NCI-H510A (cell line): Measurements from ENCODE around the gene ZNF534.
A peak's percentile ranks its signal among the peaks of the same experiment; 100 is the strongest.
"Not testable (repeated sequence)": the region's sequence is repeated elsewhere in the genome, so short reads cannot be mapped to it uniquely, and the experiment has no call there.

Experiments used
- DNase-seq: peaks from one replicate; lab custom pipeline; 2025; lab: John Stamatoyannopoulos, UW

The ZNF534 gene

DNA sequence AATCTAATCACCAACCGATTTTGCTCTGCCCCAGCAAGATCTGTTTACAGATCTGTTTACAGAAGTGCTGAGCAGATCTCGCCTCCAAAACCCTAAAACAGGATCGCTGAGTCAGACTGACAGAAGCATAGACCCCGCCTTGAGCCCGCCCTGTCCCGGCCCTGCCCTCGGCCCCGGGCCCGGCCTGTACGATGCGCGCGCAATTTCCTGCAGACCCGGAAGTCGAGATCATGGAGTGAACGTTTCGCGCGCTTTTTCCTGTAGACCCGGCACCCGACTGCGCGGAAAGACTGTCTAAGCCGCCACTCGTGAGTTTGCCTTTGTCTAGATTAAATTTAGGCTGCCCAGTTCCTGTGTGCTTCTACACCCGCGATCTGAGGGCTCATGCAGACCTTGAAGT lies at the start of gene ZNF534:
Gene ZNF534 (plus strand): TSS at position 212 of the 400 bp plus-strand sequence. CDS start 2,327 bp downstream, outside the sequence.
- no peak for DNase-seq

DNA sequence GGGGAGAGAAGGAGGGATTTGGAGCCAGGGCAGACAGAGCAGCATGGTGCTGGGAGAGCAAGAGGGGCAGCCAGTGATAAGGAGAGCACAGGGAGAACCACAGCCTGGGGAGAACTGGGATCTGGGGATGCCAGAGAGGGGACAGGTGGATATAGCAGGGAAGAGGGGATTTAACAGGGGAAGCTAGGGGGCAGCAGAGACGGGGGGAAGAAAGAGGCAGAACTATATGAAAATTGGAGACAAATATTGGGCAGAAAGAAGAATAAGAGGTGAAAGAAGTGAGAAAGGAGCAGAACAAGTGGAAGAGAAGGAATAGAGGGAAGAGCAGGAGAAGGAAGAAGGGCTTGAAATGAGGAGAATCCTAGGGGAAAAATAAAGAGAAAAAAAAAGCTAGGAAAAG lies 37.8 kb upstream of the ZNF534 start:
- no peak for DNase-seq

DNA sequence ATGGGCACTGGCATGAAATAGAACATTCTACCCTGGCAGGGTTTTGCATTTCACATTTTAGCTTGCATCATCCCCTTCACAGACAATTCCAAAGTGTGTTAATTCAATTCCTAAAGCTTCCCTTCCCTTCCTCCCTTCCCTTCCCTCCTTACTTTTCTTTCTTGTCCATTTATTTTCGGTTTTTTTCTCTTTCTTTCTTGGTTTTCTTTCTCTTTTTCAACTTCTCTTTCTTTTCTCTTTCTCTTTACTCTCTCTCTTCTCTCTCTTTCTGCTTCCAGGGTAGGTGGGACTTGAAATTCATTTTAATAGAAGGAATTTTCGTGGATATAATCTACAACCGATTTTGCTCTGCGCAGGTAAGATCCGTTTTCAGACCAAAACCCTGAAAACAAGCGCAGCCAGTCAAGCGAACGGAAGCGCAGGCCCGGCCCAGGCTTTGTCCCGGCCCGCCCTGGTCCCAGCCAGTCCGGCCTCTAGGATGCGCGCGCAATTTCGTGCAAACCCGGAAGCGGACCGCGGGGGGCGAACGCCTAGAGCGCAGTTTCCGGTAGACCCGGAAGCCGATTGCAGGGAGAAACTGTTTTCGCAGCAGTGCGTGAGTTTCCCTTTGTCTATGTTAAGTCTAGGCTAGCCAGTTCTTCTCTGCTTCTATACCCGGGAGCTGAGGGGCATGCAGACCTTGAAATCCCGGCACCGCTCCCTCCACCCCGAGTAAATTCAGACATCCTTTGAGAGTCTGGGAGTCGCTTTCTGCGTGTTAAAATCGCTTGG lies 31.5 kb upstream of the ZNF534 start, which contains the start of gene ZNF528:
Gene ZNF528 (plus strand): TSS at position 540 of the 771 bp plus-strand sequence. CDS start 4,165 bp downstream, outside the sequence.
- peak; percentile 60 for DNase-seq

DNA sequence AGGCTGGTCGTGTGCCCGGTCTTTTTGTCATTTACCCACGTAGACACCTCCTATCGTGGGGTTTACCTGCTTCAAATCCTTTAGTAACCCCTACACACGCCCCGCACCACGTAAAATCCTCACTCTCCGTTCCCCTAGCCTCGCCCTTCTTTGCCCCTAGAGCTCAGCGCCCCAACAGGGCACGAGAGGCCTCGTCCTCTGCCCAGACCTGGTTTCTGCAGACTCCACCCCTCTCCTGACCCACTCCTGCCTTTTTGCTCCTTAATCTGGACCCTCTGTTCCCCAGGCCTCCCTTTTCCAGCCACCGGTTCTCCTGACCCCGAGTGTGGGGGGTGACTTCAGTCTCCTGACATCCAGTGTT lies 30.9 kb upstream of the ZNF534 start:
- no peak for DNase-seq

DNA sequence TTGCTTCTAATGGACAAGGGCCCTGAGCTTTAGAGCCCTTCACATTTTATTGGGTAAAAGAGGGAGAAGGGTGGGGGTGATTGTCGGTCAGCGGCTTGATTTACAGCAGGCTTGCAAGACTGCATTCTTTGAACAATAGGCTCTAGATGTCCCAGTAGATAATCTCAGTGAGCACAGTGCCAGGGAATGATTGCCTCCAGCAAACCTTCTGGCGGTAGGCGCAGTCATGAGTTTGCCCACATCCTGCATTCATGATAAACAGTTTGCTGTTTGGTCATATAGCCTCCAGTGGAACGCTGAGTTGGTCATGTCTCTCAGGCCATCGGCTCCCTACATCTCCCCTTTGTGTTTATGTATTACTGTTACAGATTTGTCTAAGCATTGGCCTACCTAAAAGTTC lies 18.7 kb upstream of the ZNF534 start:
- no peak for DNase-seq

DNA sequence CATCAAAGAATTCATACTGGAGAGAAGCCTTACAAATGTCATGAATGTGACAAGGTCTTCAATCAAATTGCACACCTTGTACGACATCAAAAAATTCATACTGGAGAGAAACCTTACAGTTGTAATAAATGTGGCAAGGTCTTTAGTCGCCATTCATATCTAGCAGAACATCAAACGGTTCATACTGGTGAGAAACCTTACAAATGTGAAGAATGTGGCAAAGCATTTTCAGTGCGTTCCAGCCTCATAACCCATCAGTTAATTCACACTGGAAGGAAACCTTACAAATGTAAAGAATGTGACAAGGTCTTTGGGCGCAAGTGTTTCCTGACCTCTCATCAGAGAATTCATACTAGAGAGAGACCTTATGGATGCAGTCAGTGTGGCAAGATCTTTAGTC lies 13.2 kb upstream of the ZNF534 start:
- DNase-seq = no peak

DNA sequence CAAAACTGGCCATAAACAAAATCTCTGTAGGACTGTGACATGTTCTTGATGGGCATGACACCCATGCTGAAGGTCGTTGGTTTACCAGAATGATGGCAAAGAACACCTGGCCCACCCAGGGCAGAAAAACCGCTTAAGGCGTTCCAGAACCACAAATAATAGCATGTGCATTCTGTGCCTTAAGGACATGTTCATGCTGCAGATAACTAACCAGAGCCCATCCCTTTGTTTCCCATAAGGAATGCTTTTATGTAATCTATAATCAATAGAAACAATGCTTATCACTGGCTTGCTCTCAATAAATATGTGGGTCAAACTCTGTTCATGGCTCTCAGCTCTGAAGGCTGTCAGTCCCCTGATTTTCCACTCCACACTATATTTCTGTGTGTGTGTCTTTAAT lies 13.2 kb downstream of the ZNF534 start:
- no peak for DNase-seq

DNA sequence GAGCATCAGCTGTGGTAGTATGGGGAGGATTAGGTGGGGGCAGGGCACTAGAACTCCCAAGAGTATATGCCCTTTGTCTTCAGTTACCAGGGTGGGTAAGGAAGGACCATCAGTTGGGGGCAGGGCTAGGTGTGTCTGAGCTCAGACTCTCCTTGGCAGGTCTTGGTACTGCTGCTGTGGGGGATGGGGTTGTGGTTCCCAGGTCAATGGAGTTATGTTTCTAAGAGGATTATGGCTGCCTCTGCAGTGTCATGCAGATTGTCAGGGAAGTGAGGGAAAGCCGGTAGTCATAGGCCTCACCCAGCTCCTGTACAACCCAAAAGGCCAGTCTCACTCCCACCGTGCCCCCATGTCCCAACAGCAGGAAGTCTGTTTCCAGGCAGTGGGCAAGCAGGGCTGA lies 15.6 kb downstream of the ZNF534 start:
- DNase-seq = no peak

DNA sequence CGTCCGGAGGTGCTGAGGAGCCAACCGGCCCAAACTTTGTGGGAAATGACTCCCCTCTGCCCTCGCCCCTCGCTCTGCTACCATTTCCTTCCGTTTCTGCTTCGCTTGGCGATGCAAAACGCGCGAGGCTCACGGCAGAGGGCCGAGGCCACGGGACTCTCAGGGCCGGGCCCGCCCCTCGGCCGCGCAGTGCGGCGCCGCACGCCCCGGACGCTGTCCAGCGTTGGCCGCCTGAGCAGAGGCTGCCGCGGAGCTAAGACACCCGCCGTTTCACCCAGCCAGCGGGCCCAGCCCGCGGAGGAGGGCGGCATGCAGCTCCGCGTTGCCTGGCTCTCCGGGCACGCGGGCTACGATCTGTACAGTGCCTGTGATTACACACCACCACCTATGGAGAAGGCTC lies 22.3 kb downstream of the ZNF534 start:
- DNase-seq = no peak

DNA sequence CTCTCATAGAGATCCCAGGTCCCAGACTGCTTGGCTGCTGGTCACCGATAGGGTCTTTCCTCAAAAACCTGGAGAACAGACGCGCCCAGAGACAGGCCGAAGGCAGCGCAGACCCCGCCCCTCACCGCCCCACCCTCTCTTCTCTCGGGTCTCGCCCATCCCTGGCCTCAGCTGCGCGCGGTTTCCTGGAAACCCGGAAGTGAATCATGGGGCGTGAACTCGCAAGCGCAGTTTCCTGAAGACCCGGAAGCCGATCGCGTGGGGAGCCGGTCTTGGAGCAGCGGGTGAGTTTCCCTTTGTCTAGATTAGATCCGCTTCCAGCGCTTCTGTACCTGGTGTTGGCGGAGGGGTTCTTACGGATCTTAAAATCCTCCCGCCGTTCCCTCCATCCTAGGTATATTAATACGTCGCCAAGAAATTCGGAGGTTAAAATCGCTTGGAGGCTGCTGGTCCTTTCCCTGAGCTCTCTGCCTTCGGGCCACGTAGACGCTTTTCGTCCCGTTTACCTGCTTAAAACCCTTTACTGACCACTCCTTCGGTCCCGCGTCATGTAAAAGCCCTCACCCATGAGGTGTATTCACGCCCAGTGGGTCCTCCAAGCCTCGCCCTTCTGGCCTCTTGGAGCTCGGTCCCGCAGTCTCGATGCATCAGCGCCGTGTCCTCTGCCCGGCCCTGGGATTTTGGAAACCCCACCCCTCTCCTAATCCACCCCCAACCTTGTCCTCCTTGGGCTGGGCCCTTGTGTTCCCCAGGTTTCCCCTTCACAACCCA lies 24.6 kb downstream of the ZNF534 start, which contains the start of gene ZNF578:
Gene ZNF578 (plus strand): TSS at position 230 of the 771 bp plus-strand sequence. CDS start 48,293 bp downstream, outside the sequence.
- peak; percentile 71 for DNase-seq

DNA sequence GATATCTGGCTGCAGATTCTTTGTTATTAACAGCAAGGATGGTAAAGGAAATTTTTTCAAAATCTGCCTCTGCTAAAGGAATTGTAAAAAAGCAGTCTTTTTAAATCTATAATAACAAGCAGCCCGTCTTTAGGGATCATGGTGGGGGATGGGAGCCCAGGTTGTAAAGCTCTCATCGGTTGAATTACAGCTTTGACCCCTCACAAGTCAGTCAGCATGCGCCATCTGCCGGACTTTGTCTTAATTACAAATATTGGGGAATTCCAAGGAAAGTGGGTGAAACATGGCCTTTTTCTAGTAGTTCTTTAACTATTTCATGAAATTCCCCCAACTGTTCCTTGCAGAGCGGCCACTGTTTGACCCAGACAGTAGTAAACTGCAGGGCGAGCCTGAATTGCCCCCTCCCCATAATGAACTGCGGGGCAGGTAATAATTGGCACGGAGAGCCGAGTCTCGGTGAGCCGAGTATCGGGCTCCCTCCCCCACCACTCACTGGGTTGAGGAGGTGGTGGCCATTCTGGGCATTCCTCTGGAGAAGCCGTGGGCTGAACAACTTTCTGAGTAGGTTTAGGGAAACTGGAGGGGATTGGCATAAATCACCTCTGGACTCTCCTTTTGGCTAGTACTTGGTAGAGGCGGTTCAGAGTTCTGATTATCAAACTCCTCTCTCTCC lies 36.0 kb downstream of the ZNF534 start:
- no peak for DNase-seq

DNA sequence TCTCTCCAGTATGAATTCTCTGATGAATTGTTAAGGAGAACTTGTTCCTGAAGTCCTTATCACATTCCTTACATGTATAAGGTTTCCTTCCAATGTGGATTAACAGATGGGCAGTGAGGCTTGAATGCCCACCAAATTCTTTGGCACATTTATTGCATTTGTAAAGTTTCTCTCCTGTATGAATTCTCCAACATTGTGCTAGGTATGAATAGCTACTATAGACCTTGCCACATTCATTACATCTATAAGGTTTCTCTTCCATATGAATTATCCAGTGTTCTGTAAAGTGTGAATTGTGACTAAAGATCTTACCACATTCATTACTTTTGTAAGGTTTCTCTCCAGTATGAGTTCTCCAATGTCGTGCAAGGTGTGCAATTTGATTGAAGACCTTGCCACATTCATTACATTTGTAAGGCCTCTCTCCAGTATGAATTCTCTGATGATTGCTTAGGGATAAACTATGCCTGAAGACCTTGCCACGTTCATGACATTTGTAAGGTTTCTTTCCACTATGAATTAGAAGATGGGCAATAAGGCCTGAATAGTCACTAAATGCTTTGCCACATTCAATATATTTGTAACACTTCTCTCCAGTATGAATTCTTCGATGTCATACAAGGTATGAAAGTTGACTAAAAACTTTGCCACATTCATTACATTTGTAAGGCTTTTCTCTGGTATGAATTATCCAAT lies 44.9 kb downstream of the ZNF534 start:
- DNase-seq = no peak

DNA sequence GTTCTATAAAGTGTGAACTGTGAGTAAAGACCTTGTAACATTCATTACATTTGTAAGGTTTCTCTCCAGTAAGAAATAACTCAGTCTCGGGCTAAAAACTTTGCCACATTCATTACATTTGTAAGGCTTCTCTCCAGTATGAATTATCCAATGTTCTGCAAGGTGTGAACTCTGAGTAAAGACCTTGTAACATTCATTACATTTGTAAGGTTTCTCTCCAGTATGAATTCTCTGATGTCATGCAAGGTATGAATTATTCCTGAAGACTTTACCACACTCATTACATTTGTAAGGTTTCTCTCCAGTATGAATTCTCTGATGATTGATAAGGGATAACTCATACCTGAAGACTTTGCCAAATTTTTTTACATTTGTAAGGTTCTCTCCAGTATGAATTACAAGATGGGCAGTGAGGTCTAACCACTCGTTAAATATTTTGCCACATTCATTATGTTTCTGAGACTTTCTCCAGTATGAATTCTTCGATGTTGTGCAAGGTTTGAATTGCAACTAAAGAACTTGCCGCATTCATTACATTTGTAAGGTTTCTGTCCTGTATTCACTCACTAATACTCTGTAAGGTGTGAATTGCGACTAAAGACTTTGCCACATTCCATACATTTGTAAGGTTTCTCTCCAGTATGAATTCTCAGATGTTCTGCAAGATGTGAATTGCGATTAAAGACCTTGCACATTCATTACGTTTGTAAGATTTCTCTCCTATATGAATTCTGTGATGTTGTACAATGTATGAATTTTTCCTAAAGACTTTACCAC lies 45.6 kb downstream of the ZNF534 start:
- DNase-seq = no peak

DNA sequence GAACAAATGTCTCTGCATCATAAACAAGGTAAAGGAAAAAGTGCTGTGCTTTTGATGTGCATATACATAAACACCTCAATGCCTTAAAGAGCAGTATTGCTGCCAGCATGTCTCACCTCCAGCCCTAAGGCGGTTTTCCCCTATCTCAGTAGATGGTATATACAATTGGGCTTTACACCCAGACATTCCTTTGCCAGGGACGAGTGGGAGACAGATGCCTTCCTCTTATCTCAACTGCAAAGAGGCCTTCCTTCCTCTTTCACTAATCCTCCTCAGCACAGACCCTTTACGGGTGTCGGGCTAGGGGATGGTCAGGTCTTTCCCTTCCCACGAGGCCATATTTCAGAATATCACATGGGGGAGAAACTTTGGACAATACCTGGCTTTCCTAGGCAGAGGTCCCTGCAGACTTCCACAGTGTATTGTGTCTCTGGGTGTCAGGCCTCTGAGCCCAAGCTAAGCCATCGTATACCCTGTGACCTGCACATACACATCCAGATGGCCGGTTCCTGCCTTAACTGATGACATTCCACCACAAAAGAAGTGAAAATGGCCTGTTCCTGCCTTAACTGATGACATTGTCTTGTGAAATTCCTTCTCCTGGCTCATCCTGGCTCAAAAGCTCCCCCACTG lies 55.3 kb downstream of the ZNF534 start:
- DNase-seq = not testable (repeated sequence)

DNA sequence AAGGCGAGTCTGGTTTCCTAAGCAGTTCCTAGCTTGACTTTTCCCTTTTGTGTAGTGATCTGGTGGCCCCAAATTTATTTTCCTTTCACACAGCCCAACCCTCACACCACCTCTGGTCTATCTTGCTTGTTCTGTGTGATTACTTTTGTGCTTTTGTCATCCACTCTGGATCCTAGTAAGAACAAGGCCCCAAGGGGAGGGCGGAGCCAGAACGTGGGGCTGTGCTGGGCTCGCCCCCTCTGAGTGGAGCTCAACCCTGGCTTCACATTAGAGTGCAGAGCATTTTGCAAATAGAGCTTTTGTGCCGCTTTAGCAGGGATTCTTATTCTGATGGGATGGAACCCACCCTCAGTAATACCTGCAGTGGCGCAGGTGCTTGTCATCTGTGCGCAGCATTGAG lies 56.1 kb downstream of the ZNF534 start:
- DNase-seq = not testable (repeated sequence)

DNA sequence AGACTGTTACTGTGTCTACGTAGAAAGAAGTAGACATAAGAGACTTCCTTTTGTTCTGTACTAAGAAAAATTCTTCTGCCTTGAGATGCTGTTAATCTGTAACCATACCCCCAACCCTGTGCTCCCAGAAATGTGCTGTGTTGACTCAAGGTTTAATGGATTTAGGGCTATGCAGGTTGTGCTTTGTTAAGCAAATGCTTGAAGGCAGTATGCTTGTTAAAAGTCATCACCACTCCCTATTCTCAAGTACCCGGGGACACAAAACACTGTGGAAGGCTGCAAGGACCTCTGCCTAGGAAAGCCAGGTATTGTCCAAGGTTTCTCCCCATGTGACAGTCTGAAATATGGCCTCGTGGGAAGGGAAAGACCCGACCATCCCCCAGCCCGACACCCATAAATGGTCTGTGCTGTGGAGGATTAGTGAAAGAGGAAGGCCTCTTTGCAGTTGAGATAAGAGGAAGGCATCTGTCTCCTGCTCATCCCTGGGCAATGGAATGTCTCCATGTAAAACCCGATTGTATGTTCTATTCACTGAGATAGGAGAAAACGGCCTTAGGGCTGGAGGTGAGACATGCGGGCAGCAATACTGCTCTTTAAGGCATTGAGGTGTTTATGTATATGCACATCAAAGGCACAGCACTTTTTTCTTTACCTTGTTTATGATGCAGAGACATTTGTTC lies 56.8 kb downstream of the ZNF534 start:
- DNase-seq = not testable (repeated sequence)

DNA sequence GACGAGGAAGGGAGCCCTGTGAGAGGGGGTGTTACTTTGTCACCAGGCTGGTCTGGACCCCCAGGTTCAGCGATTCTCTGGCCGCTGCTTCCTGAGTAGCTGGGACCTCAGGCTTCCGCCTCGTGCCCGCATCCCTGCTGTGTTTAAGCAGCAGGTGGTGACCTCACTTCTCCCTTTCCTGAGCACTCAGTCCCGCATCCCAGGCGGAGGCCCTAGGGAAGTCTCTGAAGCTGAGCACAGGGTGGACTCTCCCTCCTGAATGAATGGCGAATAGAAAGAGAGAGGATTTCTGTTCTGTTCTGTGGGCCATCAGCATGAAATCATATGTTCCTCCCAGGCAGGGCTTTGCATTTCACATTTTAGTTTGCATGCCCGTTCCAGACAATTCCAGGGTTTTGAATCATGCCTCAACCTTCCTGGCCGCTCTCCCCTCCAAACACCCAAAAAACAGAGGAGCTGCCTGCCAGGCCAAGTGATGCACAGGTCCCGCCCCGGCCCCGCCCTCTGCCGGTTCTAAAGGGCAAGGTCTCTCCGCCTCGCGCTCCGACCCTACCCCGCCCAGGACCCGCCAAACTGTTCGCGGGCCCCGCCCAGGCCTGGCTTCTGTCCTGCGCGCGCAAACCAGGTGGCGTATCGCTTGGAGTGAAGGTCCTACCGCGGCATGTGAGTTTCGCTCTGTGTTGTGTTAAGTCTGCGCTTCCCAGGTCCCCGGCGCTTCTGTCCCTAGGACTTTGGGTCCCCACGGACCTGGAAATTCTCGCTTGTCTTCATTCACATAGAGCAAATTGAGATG lies 63.4 kb downstream of the ZNF534 start:
- DNase-seq = no peak

DNA sequence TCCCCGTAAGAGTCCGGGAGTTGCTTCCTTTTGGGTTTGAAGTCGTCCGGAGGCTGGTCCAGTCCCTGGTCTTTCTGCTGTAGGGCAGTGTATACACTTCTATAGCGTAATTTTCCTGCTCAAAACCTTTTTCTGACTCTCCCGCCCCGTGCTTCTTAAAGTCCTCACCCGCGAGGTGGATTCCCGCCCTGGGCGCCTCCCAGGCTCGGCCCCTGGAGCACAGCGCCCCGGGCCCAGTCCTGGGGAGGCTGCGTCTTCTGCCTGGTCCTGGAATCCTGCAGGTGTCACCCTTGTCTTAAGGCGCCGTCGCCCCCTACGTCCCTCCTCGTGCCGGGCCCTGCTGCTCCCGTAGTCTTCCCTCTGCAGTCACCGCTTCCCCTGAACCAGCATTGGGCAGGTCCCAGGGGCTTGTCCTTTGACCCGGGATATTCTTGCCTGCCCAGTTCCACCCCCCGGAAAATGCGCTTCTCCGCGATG lies 64.1 kb downstream of the ZNF534 start:
- DNase-seq = no peak

DNA sequence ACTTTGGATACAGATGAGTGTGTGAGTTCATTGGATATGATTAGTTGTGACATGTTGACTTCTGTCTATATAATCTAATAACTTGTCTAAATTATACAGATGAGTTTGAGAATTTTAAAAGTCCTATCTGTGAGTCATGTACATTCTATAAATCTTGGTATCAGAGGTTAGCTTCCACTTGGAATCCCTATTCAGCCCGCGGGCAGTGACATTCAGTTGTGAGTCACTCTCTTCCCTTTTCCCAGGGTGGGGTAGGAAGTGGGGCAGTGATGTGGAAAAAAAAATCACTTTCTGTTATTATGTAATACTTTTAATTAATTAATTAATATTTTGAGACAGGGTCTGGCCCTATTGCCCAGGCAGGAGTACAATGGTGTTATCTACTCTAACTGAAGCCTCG lies 65.6 kb downstream of the ZNF534 start:
- DNase-seq = no peak
